HS-5 (cell line): Measurements from ENCODE around the gene THBS3.

Source experiments
- DNase-seq: peaks from one replicate; pipeline ENCODE4 v3.0.0-alpha.2; 2012; ENCODE audit warnings: low read depth

Gene THBS3

GRCh38 chr1:155187456-155187891, 20.2 kb downstream of the THBS3 start:
- DNase-seq, result no peak

DNA sequence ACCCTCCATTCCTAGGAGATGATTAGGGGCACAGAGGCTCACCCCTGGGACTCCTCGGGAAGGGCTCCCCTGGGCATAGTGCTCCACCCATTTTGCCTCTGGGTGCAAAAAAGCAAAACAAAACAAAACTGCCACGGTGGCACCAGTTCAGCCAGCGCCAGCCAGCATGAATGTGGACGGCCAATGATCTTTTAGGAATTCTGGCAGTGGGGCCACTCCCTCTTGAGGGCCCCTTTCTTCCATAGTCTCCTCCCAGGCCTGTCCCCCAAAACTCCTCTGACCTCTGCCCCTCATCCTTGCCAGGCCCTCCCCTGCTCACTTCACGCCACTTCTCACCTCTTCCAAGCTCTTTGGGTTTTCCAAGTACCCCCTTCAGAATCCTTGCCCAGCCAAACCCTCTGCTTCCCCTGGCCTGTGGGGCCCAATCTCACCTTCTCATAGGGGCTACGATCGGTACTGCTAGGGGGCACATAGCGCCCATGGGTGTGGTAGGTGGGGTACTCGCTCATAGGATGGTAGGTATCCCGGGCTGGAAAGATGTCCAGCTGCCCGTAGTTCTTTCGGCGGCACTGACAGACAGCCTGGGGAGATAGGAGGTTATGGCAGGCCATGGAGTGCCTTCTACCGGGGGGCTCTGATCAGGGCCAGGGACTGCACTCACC, 20.8 kb downstream of the THBS3 start:
- no peak for DNase-seq

- no peak for DNase-seq
Measured at GRCh38 chr1:155186067-155186793, 21.5 kb downstream of the THBS3 start.

GRCh38 chr1:155185783-155186066, 22.0 kb downstream of the THBS3 start:
- DNase-seq, result no peak

GRCh38 chr1:155184835-155185782, 22.6 kb downstream of the THBS3 start:
- no peak for DNase-seq

DNA sequence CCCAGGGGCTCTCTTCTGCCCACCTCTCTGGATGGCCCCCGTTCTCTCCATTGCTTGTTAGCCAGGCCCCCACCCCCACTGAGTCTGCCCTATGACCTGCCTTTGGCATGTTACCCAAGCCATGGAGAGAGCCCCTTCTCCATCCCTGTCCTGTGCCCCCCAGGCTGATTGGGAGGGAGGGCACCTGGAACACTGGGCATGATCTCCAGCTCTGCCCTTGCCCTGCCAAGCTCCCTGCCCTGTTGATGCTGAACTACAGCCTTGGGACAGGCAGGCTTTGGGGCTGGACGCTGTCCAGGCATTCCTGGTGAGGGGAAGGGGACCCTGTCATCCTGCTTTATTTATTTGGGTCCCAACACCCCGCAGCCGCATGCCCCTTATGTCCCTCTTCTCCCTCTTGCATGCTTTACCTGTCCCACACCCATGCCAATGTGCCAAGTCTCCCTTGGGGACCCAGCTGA, 23.3 kb downstream of the THBS3 start:
- no peak for DNase-seq

DNA sequence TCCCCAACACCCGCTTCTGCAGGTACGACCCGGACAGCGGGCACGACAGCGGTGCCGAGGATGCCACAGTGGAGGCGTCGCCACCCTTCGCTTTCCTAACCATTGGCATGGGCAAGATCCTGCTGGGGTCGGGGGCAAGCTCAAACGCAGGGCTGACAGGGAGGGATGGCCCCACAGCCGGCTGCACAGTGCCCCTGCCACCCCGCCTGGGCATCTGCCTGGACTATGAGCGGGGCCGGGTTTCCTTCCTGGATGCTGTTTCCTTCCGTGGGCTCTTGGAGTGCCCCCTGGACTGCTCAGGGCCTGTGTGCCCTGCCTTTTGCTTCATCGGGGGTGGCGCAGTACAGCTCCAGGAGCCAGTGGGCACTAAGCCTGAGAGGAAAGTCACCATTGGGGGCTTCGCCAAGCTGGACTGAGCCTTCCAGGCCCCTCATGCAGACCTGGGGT, 23.9 kb downstream of the THBS3 start:
- DNase-seq, result no peak

DNA sequence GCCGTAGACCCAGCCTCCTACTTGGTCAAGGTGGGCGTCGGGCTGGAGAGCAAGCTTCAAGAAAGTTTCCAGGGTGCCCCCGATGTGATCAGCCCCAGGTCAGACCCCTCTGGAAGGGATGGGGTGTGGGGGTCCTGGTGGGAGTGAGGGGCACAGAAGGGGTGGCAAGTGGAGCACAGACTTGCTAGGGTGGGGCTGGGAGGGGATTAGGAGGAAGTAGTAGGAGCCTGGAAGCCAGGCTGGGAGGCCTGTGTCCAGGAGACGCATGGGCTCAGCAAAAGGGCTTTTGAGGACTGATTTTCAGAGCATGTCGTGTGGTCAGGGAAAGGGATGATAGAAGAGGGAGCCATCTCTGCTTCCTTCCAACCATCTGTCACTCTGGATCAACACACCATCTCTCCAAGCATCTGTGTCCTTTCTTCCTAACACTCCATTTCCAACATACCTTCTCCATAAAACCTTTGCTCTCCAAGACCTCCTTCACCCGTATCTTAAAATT, 25.6 kb downstream of the THBS3 start:
- DNase-seq, result no peak

GRCh38 chr1:155181371-155182051, 26.2 kb downstream of the THBS3 start:
- no peak for DNase-seq

DNA sequence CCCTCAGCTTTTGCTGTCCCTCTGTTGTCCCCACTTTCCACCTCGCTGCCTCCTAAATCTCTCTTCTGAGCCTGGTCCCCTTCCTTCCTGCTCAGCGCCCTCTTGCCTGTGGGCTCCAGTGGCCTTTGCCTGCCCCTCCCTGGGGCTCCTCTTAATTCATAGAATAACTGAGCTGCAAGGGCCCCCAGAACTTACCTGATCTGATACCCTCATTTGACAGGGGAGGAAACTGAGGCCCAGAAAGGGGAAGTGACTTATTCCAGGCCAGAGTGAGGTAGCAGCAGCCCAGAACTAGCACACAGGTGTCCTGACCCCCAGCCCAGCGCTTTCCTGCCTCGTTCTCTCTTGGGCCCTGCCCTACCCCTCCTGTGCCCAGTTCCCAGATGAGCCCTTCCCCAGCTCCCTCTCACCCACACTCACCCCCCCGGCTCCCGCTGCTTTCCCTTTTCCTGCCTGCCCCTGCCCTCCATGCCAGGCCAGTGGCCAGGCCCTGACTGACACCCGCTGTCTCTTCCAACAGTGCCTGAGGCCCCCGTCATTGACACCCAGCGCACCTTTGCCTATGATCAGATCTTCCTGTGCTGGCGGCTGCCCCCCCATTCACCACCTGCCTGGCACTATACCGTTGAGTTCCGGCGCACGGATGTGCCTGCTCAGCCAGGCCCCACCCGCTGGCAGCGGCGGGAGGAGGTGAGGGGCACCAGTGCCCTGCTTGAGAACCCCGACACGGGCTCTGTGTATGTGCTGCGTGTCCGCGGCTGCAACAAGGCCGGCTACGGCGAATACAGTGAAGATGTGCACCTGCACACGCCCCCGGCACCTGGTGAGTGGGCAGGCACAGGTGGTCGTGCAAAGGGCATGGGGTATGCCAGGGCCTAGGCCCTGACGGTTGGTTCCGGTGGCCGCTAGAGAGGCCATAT, 28.3 kb downstream of the THBS3 start:
- no peak for DNase-seq

GRCh38 chr1:155178441-155179111, 29.1 kb downstream of the THBS3 start:
- DNase-seq, result no peak

DNA sequence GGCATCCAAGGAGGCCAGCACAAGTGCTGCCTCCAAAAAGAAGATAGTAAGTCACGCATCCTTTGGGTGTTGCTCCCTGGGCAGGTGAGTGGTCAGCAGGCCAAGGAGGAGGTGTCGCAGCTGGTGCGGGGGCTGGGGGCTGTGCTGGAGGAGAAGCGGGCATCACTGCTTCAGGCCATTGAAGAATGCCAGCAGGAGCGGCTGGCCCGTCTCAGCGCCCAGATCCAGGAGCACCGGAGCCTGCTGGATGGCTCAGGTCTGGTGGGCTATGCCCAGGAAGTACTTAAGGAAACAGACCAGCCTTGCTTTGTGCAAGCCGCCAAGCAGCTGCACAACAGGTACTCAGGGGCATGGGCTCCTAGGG, 29.8 kb downstream of the THBS3 start:
- no peak for DNase-seq

- DNase-seq, result no peak
Measured at GRCh38 chr1:155177192-155177917, 30.3 kb downstream of the THBS3 start.

GRCh38 chr1:155176544-155177071, 31.1 kb downstream of the THBS3 start:
- no peak for DNase-seq

- DNase-seq, result no peak
Measured at GRCh38 chr1:155175927-155176371, 31.7 kb downstream of the THBS3 start.

DNA sequence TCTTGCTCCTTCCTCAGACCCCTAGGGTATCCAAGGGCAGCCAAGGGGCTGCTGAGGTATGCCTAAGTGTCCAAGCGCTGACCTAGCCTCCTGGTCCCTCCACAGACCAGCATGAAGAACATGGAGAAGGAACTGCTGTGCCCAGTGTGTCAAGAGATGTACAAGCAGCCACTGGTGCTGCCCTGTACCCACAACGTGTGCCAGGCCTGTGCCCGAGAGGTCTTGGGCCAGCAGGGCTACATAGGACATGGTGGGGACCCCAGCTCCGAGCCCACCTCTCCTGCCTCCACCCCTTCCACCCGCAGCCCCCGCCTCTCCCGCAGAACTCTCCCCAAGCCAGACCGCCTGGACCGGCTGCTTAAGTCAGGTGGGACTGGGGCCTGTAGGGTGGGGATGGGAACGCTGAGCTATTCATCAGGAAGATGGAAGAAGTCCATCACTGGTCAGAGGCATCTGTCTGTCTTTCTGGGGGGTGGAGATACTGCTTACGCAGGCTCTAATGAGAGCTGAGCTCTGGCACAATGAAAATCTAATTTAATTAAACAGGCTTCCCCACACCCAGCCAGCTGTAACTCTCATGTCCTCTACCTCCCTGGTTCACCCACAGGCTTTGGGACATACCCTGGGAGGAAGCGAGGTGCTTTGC, 32.3 kb downstream of the THBS3 start:
- no peak for DNase-seq

- no peak for DNase-seq
Measured at GRCh38 chr1:155174324-155175280, 33.1 kb downstream of the THBS3 start.
